ENCODE results near the gene TRAF3IP3. TPM values are rescaled to one million over a fixed set of nuclear protein-coding genes. Genes with fewer than 3 reads are reported as not detected.

The TRAF3IP3 gene
- total RNA-seq, 2 experiments from 2014 or later: 107 to 113 TPM

DNA sequence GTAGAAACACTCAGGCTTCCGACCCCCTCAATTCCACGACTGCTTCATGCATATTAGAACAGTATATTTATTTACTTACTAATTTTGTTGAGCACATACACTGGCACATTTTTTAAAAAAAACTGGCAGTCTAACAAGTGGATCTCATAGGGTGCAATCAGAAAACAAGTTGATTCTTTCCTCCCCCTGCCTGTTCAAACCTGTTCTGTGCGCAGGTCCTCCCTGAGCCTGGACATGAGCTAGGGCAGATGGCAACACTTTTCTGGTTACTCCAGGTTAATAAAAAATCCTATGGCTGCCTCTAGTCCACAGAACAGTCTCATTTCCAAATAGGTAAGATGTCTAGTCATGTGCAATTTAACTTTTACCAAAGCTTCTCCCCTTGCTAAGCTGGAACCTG, 32.6 kb upstream of the TRAF3IP3 start:
- Mint-ChIP-seq H3K36me3 (ENCODE audit: low read depth) (peaks cover 4% of the 10 kb centered on the region), H3K4me3 (peak overlapping the region; percentile 49), H3K27me3 (ENCODE audit: low read depth) (no peaks in the 10 kb centered on the region), H3K9me3 (no peaks in the 10 kb centered on the region), H3K27ac (peak overlapping the region; percentile 99), H3K4me1 (ENCODE audit: low read depth) (peaks cover 70% of the 10 kb centered on the region)
- intact Hi-C loops (cut with micrococcal nuclease): no loop called here
- DNase-seq: no peak
- CTCF ChIA-PET: interaction anchor here (0.8 to 7.9 kb wide), 11 partner anchors 10 to 155 kb away, joined by 3 to 49 read pairs (median 3); partner anchors contain the start of genes G0S2, HSD11B1 and TRAF3IP3

DNA sequence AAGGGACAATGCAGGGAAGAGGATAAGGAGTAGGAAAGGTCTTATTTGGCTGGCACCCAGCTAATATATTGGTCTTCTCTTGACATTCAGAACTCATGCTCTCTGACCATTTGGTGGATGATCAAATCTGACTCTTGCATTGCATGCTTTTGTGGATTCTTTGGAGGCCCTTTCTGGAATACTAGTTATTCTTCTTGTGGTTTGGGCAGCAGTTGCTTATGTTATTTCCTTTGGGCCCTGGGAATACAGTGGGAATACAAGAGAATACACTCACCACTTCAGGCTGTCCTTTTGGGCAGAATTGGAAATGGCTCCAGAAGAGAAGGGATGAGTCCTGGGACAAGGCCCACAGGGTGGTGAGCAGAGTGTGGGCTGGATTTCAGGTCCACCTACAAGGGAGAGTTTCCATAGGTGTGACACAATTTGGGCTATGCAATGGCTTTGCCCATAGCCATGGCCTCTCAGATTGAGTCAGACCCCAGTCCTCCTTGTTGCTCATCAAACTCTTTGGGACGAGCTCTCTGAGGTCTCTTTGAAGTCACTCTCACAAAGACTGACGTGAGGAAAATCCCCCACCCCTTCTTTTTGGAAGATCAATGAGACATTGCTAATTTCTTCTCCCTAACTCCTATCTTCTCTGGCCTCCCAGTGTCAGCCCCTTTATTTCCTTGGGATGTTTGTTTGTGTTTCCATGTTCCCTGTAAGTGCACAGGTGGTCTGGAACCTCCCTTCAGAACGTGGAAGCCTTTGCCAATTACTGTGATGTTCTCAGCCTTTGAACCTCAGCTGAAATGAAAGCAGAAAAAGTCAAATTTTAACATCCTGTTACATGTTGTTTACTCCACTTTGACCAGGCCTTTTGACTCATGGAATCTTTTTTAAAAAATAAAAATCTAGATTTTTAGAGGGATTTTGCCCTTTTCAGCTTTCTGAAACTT, 31.8 kb upstream of the TRAF3IP3 start:
- Mint-ChIP-seq H3K9me3 (no peaks in the 10 kb centered on the region), H3K27me3 (ENCODE audit: low read depth) (no peaks in the 10 kb centered on the region), H3K4me3 (peak overlapping the region; percentile 49), H3K4me1 (ENCODE audit: low read depth) (peaks cover 70% of the 10 kb centered on the region), H3K36me3 (ENCODE audit: low read depth) (peaks cover 4% of the 10 kb centered on the region), H3K27ac (peak overlapping the region; percentile 99)
- DNase-seq: peak; percentile 80
- CTCF ChIA-PET: interaction anchor here (0.6 to 7.9 kb wide), 18 partner anchors 11 to 155 kb away, joined by 3 to 49 read pairs (median 3); partner anchors contain the start of genes G0S2, HSD11B1 and TRAF3IP3
- intact Hi-C loops (cut with micrococcal nuclease): loop anchor here (1.0 kb wide), 8 partner anchors 8 to 51 kb away; partner anchors contain the start of gene HSD11B1

DNA sequence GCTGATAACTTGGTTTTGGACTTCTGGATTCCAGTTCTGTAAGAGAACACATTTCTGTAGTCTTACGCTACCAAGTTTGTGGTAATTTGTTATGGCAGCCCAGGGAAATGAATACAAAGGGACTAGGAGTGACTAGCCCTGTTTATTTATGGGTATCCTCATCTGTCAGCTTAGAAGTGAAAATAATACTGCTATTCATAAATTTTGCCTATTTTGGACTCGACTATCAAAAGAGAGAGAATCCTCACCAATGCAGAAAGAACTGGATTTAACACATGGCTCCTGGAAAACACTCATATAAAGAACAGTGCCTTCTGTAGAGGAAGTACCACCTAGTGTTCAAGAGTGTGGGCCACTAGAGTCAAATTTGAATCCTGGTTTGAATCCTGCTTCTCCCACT, 28.6 kb upstream of the TRAF3IP3 start:
- Mint-ChIP-seq H3K4me3 (no peak overlapping the region), H3K9me3 (peaks cover 2% of the 10 kb centered on the region), H3K27ac (peak overlapping the region; percentile 91), H3K27me3 (ENCODE audit: low read depth) (no peaks in the 10 kb centered on the region), H3K4me1 (ENCODE audit: low read depth) (peaks cover 53% of the 10 kb centered on the region), H3K36me3 (ENCODE audit: low read depth) (peaks cover 2% of the 10 kb centered on the region)
- no peak for DNase-seq
- CTCF ChIA-PET: interaction anchor here (0.6 to 7.9 kb wide), 12 partner anchors 9 to 120 kb away, joined by 3 to 49 read pairs (median 4); no protein-coding TSS in a partner anchor
- intact Hi-C loops (cut with micrococcal nuclease): no loop called here

DNA sequence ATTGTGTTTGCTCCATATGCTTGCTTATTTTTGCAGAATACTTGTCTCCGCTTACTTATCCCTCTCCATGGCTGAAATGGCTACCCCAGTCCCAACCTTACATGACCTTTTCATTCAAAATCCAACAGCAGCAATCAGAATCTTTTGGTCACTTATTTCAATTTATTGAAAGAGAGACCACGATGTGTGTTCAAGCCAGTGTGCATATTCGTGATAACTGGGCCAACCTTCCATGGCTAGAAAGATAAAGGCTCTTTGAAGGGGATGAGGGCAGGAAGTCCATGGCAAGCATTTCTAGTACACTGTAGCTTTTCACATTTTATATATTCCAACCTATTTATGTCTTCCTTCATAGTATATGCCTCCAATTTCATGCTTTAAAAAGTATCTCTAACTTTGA, 28.1 kb upstream of the TRAF3IP3 start:
- peaks cover 2% of the 10 kb centered on the region for H3K9me3 Mint-ChIP-seq
- H3K4me3 Mint-ChIP-seq: no peak overlapping the region
- DNase-seq: no peak
- intact Hi-C loops (cut with micrococcal nuclease): no loop called here
- peaks cover 2% of the 10 kb centered on the region for H3K36me3 Mint-ChIP-seq (ENCODE audit: low read depth)
- CTCF ChIA-PET: interaction anchor here (0.6 to 7.9 kb wide), 14 partner anchors 8 to 122 kb away, joined by 3 to 49 read pairs (median 4); no protein-coding TSS in a partner anchor
- H3K27me3 Mint-ChIP-seq (ENCODE audit: low read depth): no peaks in the 10 kb centered on the region
- H3K4me1 Mint-ChIP-seq (ENCODE audit: low read depth): peaks cover 52% of the 10 kb centered on the region
- H3K27ac Mint-ChIP-seq: peak overlapping the region; percentile 91

DNA sequence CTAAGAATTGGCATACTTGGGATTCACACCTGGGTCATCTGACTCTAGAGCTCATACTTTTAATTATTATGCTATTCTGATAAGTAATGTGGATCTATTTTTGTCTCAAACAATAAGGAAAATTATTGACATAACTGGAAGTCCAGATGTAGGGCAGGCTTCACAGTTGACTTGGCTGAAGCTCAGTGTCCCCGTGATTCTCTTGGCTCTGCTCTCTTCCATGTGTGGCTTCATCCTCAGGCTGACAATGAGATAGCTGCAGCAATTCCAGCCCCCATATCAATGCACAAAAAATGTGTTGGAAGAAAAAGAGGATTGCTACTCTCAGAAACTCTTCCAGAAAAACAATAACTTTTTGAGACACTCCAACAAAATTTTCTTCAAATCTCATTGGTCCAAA, 27.4 kb upstream of the TRAF3IP3 start:
- Mint-ChIP-seq H3K36me3 (ENCODE audit: low read depth) (peaks cover 2% of the 10 kb centered on the region), H3K4me1 (ENCODE audit: low read depth) (peaks cover 52% of the 10 kb centered on the region), H3K4me3 (no peak overlapping the region), H3K27ac (no peak overlapping the region), H3K9me3 (peaks cover 2% of the 10 kb centered on the region), H3K27me3 (ENCODE audit: low read depth) (no peaks in the 10 kb centered on the region)
- CTCF ChIA-PET: interaction anchor here (0.7 to 7.9 kb wide), 10 partner anchors 7 to 98 kb away, joined by 3 to 49 read pairs (median 4); no protein-coding TSS in a partner anchor
- intact Hi-C loops (cut with micrococcal nuclease): no loop called here
- no peak for DNase-seq

DNA sequence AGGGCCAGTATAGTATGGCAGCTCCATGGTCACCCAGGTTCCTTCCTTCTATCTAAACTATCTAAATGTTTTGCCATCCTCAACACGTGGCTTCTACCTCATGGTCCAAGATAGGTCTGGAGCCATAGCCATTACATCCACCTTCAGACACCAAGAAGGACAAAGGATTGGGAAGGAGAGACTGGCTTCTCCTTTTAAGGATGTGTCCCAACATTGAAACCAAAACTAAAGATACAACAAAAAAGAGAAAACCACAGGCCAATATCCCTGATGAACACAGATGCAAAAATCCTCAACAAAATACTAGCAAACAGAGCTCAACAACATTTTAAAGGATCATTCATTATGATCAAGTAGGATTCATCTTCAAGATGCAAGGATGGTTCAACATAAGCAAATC, 26.4 kb upstream of the TRAF3IP3 start:
- H3K27me3 Mint-ChIP-seq (ENCODE audit: low read depth): no peaks in the 10 kb centered on the region
- peaks cover 2% of the 10 kb centered on the region for H3K36me3 Mint-ChIP-seq (ENCODE audit: low read depth)
- no peak overlapping the region for H3K27ac Mint-ChIP-seq
- peaks cover 51% of the 10 kb centered on the region for H3K4me1 Mint-ChIP-seq (ENCODE audit: low read depth)
- intact Hi-C loops (cut with micrococcal nuclease): no loop called here
- peaks cover 2% of the 10 kb centered on the region for H3K9me3 Mint-ChIP-seq
- no peak overlapping the region for H3K4me3 Mint-ChIP-seq
- no peak for DNase-seq
- CTCF ChIA-PET: interaction anchor here (0.7 to 7.9 kb wide), 5 partner anchors 6 to 375 kb away, joined by 3 to 49 read pairs (median 4); no protein-coding TSS in a partner anchor

DNA sequence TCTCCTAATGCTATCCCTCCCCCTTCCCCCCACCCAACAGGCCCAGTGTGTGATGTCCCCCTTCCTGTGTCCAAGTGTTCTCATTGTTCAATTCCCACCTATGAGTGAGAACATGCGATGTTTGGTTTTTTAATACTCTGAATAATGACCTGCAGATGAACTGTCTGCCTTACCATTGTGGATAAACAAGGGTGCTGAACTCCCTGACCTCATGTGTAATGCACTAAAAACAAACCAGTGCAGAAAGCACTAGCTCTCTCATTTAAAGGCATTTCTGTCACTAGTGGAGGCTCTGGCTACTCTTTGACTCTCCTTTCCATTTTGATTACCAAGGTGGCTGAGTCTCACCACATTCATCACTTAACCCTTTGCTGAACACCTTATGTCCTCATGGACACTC, 23.1 kb upstream of the TRAF3IP3 start:
- Mint-ChIP-seq H3K27ac (peak overlapping the region; percentile 80), H3K36me3 (ENCODE audit: low read depth) (peaks cover 7% of the 10 kb centered on the region), H3K4me1 (ENCODE audit: low read depth) (peaks cover 53% of the 10 kb centered on the region), H3K4me3 (no peak overlapping the region), H3K27me3 (ENCODE audit: low read depth) (no peaks in the 10 kb centered on the region), H3K9me3 (peaks cover 2% of the 10 kb centered on the region)
- no peak for DNase-seq
- CTCF ChIA-PET: no interaction called here
- intact Hi-C loops (cut with micrococcal nuclease): loop anchor here (1.0 kb wide), 1 partner anchor 8 kb away; no protein-coding TSS in a partner anchor

DNA sequence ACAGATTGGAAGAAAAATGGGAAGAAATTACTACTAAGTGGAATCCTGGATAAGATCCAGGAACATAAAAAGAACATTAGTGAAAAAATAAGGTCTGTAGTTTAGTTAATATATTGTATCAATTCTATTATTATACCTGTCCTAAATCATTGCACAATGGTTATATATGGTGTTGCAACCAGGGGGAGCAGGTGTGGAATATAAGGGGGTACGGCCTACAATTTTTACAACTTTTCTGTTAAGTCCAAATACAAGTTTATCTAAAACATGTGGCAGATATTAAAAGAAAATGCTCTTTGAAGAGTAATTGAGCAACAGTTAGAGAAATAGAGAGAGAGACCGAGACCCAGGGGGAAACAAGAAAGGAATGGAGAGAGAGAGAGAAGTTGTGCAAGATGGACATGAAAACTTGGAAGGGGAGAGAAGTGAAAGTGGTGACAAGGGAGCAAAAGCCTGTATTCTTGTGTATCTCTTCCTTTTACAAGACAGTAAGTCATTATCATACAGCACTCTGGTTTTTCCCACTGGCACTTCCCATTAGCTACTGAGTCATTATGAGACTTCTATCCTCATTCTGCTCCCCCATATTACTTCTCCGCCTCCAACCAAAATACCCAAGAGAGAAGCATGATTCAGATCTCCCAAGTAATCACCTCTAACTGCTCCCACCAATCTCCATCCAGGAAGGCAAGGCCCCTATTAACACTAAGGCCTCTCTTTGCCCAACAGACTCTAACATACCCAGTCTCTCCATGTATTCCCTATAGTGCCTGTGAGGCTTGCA, 22.3 kb upstream of the TRAF3IP3 start:
- Mint-ChIP-seq H3K4me1 (ENCODE audit: low read depth) (peaks cover 55% of the 10 kb centered on the region), H3K9me3 (peaks cover 2% of the 10 kb centered on the region), H3K27ac (peak overlapping the region; percentile 80), H3K4me3 (peak overlapping the region; percentile 33), H3K36me3 (ENCODE audit: low read depth) (peaks cover 7% of the 10 kb centered on the region), H3K27me3 (ENCODE audit: low read depth) (no peaks in the 10 kb centered on the region)
- DNase-seq: peak; percentile 35
- intact Hi-C loops (cut with micrococcal nuclease): loop anchor here (1.0 kb wide), 2 partner anchors 9 to 29 kb away; partner anchors contain the start of gene HSD11B1
- CTCF ChIA-PET: interaction anchor here (0.9 to 5.1 kb wide), 5 partner anchors 7 to 40 kb away, joined by 4 to 29 read pairs (median 5); no protein-coding TSS in a partner anchor

DNA sequence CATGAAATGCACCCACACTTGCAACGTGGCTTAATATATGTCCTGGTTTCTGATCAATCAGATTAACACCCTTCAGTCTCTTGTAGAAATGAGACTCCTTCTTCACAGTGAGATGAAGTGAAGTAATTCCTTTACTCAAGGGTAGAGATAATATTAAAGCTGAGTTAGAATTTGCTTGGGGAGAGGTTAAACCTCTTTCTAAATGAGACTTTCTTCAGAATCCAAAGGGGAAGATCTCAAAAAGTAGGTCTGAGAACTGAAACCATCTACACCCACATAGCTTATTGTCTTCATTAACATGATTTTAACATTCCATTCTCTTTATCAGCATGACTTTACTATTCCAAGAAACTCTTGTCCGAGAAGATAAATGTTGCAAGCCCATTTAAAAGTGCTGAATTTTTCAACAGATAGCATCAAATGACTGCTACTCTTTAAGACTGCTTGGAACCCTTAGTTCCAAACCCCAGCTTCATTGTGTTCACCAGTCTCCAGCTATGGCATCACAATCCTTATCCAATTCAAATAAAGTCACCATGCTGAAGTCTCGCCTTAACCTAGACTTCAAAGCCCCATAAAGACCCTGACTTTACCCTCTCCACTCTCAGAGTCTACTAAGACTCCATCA, 19.2 kb upstream of the TRAF3IP3 start:
- Mint-ChIP-seq H3K4me3 (no peak overlapping the region), H3K36me3 (ENCODE audit: low read depth) (peaks cover 5% of the 10 kb centered on the region), H3K27me3 (ENCODE audit: low read depth) (no peaks in the 10 kb centered on the region), H3K9me3 (no peaks in the 10 kb centered on the region), H3K4me1 (ENCODE audit: low read depth) (peaks cover 55% of the 10 kb centered on the region), H3K27ac (peak overlapping the region; percentile 88)
- intact Hi-C loops (cut with micrococcal nuclease): loop anchor here (1.0 kb wide), 1 partner anchor 11 kb away; no protein-coding TSS in a partner anchor
- no peak for DNase-seq
- CTCF ChIA-PET: interaction anchor here (0.7 to 5.1 kb wide), 10 partner anchors 9 to 167 kb away, joined by 3 to 29 read pairs (median 4); no protein-coding TSS in a partner anchor

DNA sequence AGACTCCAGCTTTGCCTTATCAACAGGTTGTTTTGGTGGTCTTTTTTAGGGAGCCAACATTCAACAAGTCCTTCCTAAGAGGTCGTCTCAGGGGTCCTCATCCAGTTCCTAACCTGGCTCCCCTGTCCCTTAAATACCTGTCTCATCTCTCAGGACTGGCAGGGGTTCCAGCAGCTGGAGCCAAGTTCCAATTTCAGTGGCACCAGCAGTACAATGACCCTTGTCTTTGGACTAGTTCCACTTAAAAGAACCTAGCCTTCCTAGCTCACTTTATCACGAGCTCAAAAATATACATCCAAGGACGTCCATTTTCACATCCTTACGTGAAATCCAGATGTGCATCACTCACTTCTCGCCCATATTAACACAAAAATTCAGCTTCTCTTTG, 18.7 kb upstream of the TRAF3IP3 start:
- H3K4me3 Mint-ChIP-seq: no peak overlapping the region
- CTCF ChIA-PET: interaction anchor here (0.7 to 5.1 kb wide), 10 partner anchors 9 to 168 kb away, joined by 3 to 29 read pairs (median 4); no protein-coding TSS in a partner anchor
- H3K27me3 Mint-ChIP-seq (ENCODE audit: low read depth): no peaks in the 10 kb centered on the region
- H3K4me1 Mint-ChIP-seq (ENCODE audit: low read depth): peaks cover 60% of the 10 kb centered on the region
- H3K36me3 Mint-ChIP-seq (ENCODE audit: low read depth): peaks cover 5% of the 10 kb centered on the region
- H3K9me3 Mint-ChIP-seq: no peaks in the 10 kb centered on the region
- peak overlapping the region; percentile 88 for H3K27ac Mint-ChIP-seq
- DNase-seq: no peak
- intact Hi-C loops (cut with micrococcal nuclease): no loop called here

DNA sequence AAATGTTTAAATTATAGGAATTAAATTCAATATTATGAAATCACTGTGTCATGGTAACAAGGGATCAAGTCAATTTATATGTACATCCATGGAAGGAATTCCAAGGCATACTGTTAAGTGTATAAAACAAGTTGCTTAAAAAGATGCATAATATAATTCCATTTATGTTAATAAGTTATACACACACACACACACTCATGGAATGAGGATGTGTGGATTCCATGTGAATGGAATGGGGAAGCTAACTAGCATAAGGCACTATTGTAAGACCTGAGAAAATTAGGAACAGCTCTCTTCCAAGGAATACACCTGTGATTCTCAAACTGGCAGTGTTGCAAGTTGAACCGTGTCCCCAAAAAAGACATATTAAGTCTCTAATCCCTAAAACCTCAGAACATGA, 17.6 kb upstream of the TRAF3IP3 start:
- Mint-ChIP-seq H3K36me3 (ENCODE audit: low read depth) (peaks cover 5% of the 10 kb centered on the region), H3K4me3 (no peak overlapping the region), H3K4me1 (ENCODE audit: low read depth) (peaks cover 64% of the 10 kb centered on the region), H3K9me3 (no peaks in the 10 kb centered on the region), H3K27ac (no peak overlapping the region), H3K27me3 (ENCODE audit: low read depth) (no peaks in the 10 kb centered on the region)
- CTCF ChIA-PET: interaction anchor here (5.1 kb wide), 1 partner anchor 12 kb away, joined by 29 read pairs; no protein-coding TSS in a partner anchor
- DNase-seq: no peak
- intact Hi-C loops (cut with micrococcal nuclease): no loop called here

All from activated naive CD4-positive, alpha-beta T cell treated with anti-CD3 and anti-CD28 coated beads for 36 hours (primary cell).